GM12864 (cell line): ENCODE measurements around the gene LPCAT1.

ENCODE experiments used
- DNase-seq: peaks from one replicate; pipeline ENCODE4 v3.0.0-alpha.2; 2011; ENCODE audit warnings: low read depth
- H3K4me3 ChIP-seq: 2 replicates; pipeline ENCODE4 v1.5.1; 2011; ENCODE audit warnings: mild to moderate bottlenecking, low read depth, low read length, control low read depth
- CTCF ChIP-seq: IDR thresholded peaks from 2 replicates; pipeline ENCODE4 v1.5.1; 2011; ENCODE audit warnings: low read depth, mild to moderate bottlenecking, moderate library complexity, low read length, control low read depth, inconsistent platforms; ENCODE audit errors: missing control alignments

LPCAT1 gene

GRCh38 chr5:1512541-1513291 is 11.0 kb downstream of the LPCAT1 start:
- no peak for DNase-seq
- TF ChIP-seq CTCF = no peak
- H3K4me3 ChIP-seq = no peak overlapping the region

DNA sequence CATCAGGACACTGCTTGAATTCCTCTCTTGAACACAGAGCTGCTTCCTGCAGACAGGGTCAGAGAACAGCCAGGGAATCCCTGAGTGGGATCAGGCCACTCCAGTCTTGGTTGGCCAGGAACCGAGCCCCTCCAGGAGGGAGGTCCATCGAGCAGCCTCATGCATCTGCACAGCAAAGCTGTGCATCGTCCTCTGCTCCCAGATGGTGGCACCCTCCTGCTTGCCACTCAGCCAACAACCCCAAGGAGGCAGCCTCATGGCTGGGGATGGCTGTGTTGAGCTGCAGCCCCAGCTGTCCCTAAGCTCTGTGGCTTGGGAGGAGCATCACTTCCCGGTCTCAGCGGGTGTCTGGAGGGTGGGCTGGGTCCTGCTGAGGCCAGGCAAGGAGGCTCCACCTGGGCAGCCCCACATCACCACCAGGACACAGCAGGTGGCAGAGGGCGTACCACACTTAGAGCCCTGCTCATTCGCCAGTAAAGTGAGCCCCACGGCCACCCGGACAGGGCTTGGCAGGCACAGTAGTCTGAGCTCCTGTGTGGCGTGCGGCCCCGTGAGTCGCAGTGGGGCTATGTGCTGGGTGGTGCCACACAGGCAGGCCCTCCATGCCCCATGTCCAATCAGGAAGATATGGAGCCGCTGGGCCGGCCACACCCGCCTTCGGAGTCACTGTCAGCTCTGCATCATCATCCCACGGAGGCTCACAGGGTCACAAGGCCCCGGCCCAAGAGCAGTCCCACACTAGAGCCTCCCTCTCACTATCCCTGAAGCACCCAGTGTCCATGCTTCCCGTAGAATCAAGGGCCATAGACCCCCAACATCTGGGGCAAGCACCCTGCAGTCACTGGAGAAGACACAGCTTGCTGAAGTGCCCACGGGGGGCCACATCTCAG is 11.9 kb downstream of the LPCAT1 start:
- H3K4me3 ChIP-seq = no peak overlapping the region
- peak; percentile 35 for TF ChIP-seq CTCF
- DNase-seq = no peak

GRCh38 chr5:1511048-1511447 is 12.7 kb downstream of the LPCAT1 start:
- TF ChIP-seq CTCF = no peak
- DNase-seq = no peak

GRCh38 chr5:1510631-1511030 is 13.1 kb downstream of the LPCAT1 start:
- TF ChIP-seq CTCF = no peak
- no peak overlapping the region for H3K4me3 ChIP-seq
- DNase-seq = no peak

More at GRCh38 chr5:1511048-1511447, 12.7 kb downstream of the LPCAT1 start:
- H3K4me3 ChIP-seq = no peak overlapping the region

- H3K4me3 ChIP-seq = no peak overlapping the region
- TF ChIP-seq CTCF = no peak
- no peak for DNase-seq
Observed at GRCh38 chr5:1510151-1510561, 13.6 kb downstream of the LPCAT1 start.

GRCh38 chr5:1509346-1510085 is 14.2 kb downstream of the LPCAT1 start:
- H3K4me3 ChIP-seq = no peak overlapping the region
- TF ChIP-seq CTCF = no peak
- DNase-seq = no peak
